DOHH2 (cell line): Measurements from ENCODE around the gene CRYBA2.

Experiments used
- H3F3A ChIP-seq: fragments of 200-600 bp; sonication (generic), shearing (Covaris generic); 2 replicates; pipeline ENCODE4 v1.6.0; 2016; ENCODE audit warnings: antibody characterized with exemption, mild to moderate bottlenecking; ENCODE audit not compliant: control insufficient read depth, insufficient read depth
- H3K27ac ChIP-seq: fragments of 200-600 bp; sonication (generic); 2 replicates; pipeline ENCODE4 v1.5.1; 2014; ENCODE audit warnings: low read depth, mild to moderate bottlenecking, low read length, moderate library complexity
- H3K27me3 ChIP-seq: fragments of 200-600 bp; sonication (generic); 2 replicates; pipeline ENCODE4 v1.6.1; 2014; ENCODE audit warnings: mild to moderate bottlenecking, low read length, mixed read lengths; ENCODE audit not compliant: control insufficient read depth
- H3K36me3 ChIP-seq: fragments of 200-600 bp; sonication (generic); 2 replicates; pipeline ENCODE4 v1.6.1; 2014; ENCODE audit warnings: mild to moderate bottlenecking, low read length, moderate library complexity, mixed read lengths; ENCODE audit not compliant: control insufficient read depth
- H3K4me1 ChIP-seq: fragments of 200-600 bp; sonication (generic); 2 replicates; pipeline ENCODE4 v1.6.1; 2014; ENCODE audit warnings: mild to moderate bottlenecking, low read length, mixed read lengths; ENCODE audit not compliant: control insufficient read depth
- H3K4me2 ChIP-seq: fragments of 200-600 bp; sonication (generic); 2 replicates; pipeline ENCODE4 v1.6.0; 2014; ENCODE audit warnings: mild to moderate bottlenecking, low read length, moderate library complexity
- H3K4me3 ChIP-seq: fragments of 200-600 bp; sonication (generic); 2 replicates; pipeline ENCODE4 v1.5.1; 2014; ENCODE audit warnings: mild to moderate bottlenecking, low read length, mixed read lengths
- H3K79me2 ChIP-seq: fragments of 200-600 bp; sonication (generic); 2 replicates; pipeline ENCODE4 v1.6.1; 2014; ENCODE audit warnings: mild to moderate bottlenecking, low read length, mixed read lengths; ENCODE audit not compliant: control insufficient read depth
- H3K9me2 ChIP-seq: fragments of 200-600 bp; sonication (generic); replicated peaks from 2 replicates; pipeline ENCODE4 v1.6.1; 2014; ENCODE audit warnings: mild to moderate bottlenecking, low read length, mixed read lengths; ENCODE audit not compliant: control insufficient read depth
- H3K9me3 ChIP-seq: fragments of 200-600 bp; sonication (generic); 2 replicates; pipeline ENCODE4 v1.6.1; 2014; ENCODE audit warnings: antibody characterized with exemption, low read length, mixed read lengths; ENCODE audit not compliant: control insufficient read depth, insufficient read depth
- H4K20me1 ChIP-seq: fragments of 200-600 bp; sonication (generic); 2 replicates; pipeline ENCODE4 v1.6.0; 2014; ENCODE audit warnings: low read depth, mild to moderate bottlenecking, antibody characterized with exemption, low read length, moderate library complexity; ENCODE audit not compliant: control insufficient read depth, insufficient read depth
- EZH2phosphoT487 ChIP-seq: fragments of 200-600 bp; sonication (generic); IDR thresholded peaks from 2 replicates; pipeline ENCODE4 v1.6.1; 2017; ENCODE audit warnings: borderline replicate concordance, mild to moderate bottlenecking, antibody characterized with exemption, low read length, moderate library complexity, mixed read lengths
- TF ChIP-seq, protein P1 (sequence below): fragments of 200-600 bp; sonication (generic); IDR thresholded peaks from one replicate; pipeline ENCODE4 v1.5.1; 2014; ENCODE audit warnings: antibody characterized with exemption, mild to moderate bottlenecking, low read depth, low read length; ENCODE audit not compliant: poor library complexity, severe bottlenecking

The CRYBA2 gene

DNA sequence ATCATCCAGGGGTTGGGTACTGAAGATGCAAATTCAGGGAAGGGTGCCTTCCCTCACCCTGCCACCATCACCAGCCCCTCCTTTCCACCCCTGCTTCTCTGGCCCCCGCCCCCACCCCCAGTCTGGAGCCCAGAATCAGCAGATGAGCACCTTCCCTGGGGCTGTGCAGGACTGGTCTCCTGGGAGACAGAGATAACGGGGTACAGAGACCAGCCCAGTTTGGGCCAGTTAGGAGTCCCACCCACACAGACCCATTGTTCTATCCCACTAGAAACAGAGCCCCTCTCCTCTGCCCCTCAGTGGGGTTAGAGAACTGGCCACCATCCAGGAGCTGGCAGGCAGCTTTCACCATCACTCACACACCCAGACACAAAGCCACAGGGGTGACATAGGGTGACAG is 4.5 kb upstream of the CRYBA2 start:
- no peak overlapping the region for H3K27ac ChIP-seq
- H3K27me3 ChIP-seq, result peaks cover 78% of the 10 kb centered on the region

DNA sequence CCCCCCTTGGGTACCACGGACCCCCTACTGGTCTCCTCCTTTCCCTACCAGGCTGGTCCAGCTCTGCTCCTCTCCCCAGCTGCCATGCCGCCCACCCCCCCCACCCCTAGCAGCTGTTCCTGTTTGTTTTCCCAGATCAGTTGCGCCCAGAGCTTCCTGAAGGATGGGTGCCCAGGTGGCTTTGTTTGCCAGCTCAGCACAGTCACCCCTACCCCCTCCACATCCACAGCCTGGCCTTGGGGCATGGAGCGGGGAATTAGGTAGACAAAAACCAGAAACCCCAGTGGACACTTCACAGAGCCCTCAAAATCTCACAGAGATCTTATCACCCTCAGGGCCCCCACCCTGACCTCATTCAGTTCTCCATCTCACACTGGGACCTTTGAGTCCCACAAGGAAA is 3.7 kb upstream of the CRYBA2 start:
- Histone ChIP-seq H3K36me3 (no peaks in the 10 kb centered on the region), H3F3A (no peaks in the 10 kb centered on the region), H4K20me1 (no peaks in the 10 kb centered on the region), H3K79me2 (no peaks in the 10 kb centered on the region), H3K9me2 (no peaks in the 10 kb centered on the region), H3K9me3 (no peaks in the 10 kb centered on the region), H3K4me1 (peaks cover 8% of the 10 kb centered on the region; the same call in 1 of the 2 replicates), H3K4me2 (no peak overlapping the region), H3K4me3 (no peak overlapping the region), H3K27me3 (peaks cover 80% of the 10 kb centered on the region), H3K27ac (no peak overlapping the region)
- TF ChIP-seq, protein P1, sequence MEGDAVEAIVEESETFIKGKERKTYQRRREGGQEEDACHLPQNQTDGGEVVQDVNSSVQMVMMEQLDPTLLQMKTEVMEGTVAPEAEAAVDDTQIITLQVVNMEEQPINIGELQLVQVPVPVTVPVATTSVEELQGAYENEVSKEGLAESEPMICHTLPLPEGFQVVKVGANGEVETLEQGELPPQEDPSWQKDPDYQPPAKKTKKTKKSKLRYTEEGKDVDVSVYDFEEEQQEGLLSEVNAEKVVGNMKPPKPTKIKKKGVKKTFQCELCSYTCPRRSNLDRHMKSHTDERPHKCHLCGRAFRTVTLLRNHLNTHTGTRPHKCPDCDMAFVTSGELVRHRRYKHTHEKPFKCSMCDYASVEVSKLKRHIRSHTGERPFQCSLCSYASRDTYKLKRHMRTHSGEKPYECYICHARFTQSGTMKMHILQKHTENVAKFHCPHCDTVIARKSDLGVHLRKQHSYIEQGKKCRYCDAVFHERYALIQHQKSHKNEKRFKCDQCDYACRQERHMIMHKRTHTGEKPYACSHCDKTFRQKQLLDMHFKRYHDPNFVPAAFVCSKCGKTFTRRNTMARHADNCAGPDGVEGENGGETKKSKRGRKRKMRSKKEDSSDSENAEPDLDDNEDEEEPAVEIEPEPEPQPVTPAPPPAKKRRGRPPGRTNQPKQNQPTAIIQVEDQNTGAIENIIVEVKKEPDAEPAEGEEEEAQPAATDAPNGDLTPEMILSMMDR, result no peak
- TF ChIP-seq EZH2phosphoT487, result no peak

More for the DNA sequence above, 4.5 kb upstream of the CRYBA2 start:
- no peak for TF ChIP-seq EZH2phosphoT487
- TF ChIP-seq, protein P1, result no peak
- Histone ChIP-seq H3K36me3 (no peaks in the 10 kb centered on the region), H3F3A (no peaks in the 10 kb centered on the region), H3K9me2 (no peaks in the 10 kb centered on the region), H3K4me3 (no peak overlapping the region), H3K4me2 (no peak overlapping the region), H3K79me2 (no peaks in the 10 kb centered on the region), H4K20me1 (no peaks in the 10 kb centered on the region), H3K4me1 (peaks cover 8% of the 10 kb centered on the region; the same call in 1 of the 2 replicates), H3K9me3 (no peaks in the 10 kb centered on the region)

DNA sequence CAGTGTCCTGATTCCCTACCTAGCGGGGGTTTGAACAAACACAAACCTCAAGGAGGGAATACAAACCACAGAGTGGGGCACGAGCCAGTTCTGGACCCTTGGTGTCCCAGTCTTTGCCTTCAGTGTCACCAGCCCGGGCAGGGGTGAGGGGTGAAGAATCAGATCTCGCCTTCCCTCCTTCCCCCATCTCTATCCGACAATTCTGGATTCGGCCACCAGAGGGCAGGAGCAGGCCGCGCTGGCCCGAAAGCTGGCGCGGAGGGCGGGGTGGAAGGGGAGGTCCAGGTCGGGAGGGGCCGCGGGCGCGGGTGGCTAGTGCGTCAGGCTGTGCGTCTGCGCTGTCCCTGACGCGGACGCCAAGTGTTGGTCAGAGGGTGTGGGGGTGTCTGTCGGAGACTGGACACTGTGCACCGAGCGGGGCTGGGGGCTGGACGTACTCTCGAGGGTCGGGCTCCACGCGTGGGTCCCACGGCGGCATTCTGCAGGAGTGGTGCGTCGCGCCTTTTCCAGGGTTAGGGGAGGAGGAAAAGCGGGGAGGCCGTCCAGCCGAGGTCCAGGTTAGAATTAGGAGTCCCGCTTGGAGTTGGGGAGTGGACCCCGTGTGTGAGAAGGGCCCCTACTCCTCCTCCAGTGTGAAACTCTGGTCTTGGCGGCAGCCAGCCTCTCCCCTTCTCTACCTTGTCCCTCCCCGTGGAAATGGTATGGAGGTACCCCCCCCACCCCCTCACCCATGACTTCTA is 2.9 kb upstream of the CRYBA2 start:
- Histone ChIP-seq H3K27ac (no peak overlapping the region), H3F3A (no peaks in the 10 kb centered on the region), H3K79me2 (no peaks in the 10 kb centered on the region), H4K20me1 (no peaks in the 10 kb centered on the region), H3K36me3 (no peaks in the 10 kb centered on the region), H3K4me2 (peak overlapping the region; percentile 56; the same call in 1 of the 2 replicates), H3K27me3 (peaks cover 86% of the 10 kb centered on the region), H3K9me3 (no peaks in the 10 kb centered on the region), H3K9me2 (no peaks in the 10 kb centered on the region), H3K4me1 (peaks cover 8% of the 10 kb centered on the region; the same call in 1 of the 2 replicates), H3K4me3 (peak overlapping the region; percentile 44; the same call in 1 of the 2 replicates)
- TF ChIP-seq EZH2phosphoT487, result no peak
- TF ChIP-seq, protein P1, result peak; percentile 89
